GM10266 (cell line): ENCODE data around the gene PHF12.
"Not testable (repeated sequence)": the region's sequence is repeated elsewhere in the genome, so short reads cannot be mapped to it uniquely, and the experiment has no call there.

Experiments
- DNase-seq: peaks from one replicate; pipeline ENCODE4 v3.0.0; 2012; ENCODE audit errors: extremely low spot score
- CTCF ChIP-seq: IDR thresholded peaks from 2 replicates; pipeline ENCODE4 v1.5.1; 2012; ENCODE audit warnings: mild to moderate bottlenecking, low read depth; ENCODE audit not compliant: control insufficient read depth, insufficient read depth; ENCODE audit errors: missing control alignments

Gene PHF12

GRCh38 chr17:28879886-28880571, 71.3 kb downstream of the PHF12 start:
- no peak for DNase-seq
- no peak for TF ChIP-seq CTCF

- TF ChIP-seq CTCF = peak; percentile 40
- no peak for DNase-seq
Measured at GRCh38 chr17:28878981-28879380, 72.3 kb downstream of the PHF12 start.

- no peak for DNase-seq
- no peak for TF ChIP-seq CTCF
Measured at GRCh38 chr17:28878158-28878910, 73.0 kb downstream of the PHF12 start.

- not testable (repeated sequence) for DNase-seq
Measured at GRCh38 chr17:28877150-28877711, 74.1 kb downstream of the PHF12 start.

- DNase-seq = no peak
Measured at GRCh38 chr17:28875848-28876550, 75.3 kb downstream of the PHF12 start.

GRCh38 chr17:28874750-28875149, 76.6 kb downstream of the PHF12 start:
- no peak for TF ChIP-seq CTCF

More at GRCh38 chr17:28875848-28876550, 75.3 kb downstream of the PHF12 start:
- TF ChIP-seq CTCF = no peak

GRCh38 chr17:28873839-28874238, 77.5 kb downstream of the PHF12 start:
- TF ChIP-seq CTCF = no peak
- no peak for DNase-seq

More at GRCh38 chr17:28874750-28875149, 76.6 kb downstream of the PHF12 start:
- DNase-seq = no peak
